H9 (cell line): ENCODE data around the gene CTXND2. TPM values are rescaled to one million over a fixed set of nuclear protein-coding genes. Genes with fewer than 3 reads are reported as not detected.
"Not testable (repeated sequence)": the region's sequence is repeated elsewhere in the genome, so short reads cannot be mapped to it uniquely, and the experiment has no call there.

ENCODE experiments used
- DNase-seq: peaks from one replicate; pipeline ENCODE4 v3.0.0-alpha.2; 2017
- H2AFZ ChIP-seq: one replicate; pipeline ENCODE4 v1.6.1; 2013; ENCODE audit warnings: mild to moderate bottlenecking, low read length, control low read depth, moderate library complexity
- H2AK5ac ChIP-seq: 2 replicates; pipeline ENCODE4 v1.6.1; 2013; ENCODE audit warnings: low read length, control low read depth, mixed read lengths; ENCODE audit not compliant: insufficient read length
- H2BK120ac ChIP-seq: one replicate; pipeline ENCODE4 v1.6.1; 2013; ENCODE audit warnings: low read depth, mild to moderate bottlenecking, low read length, control low read depth, inconsistent platforms; ENCODE audit not compliant: poor library complexity, severe bottlenecking
- H2BK12ac ChIP-seq: 2 replicates; pipeline ENCODE4 v1.6.1; 2013; ENCODE audit warnings: low read length, control low read depth, mixed read lengths, low read depth; ENCODE audit not compliant: insufficient read length
- H2BK15ac ChIP-seq: 2 replicates; pipeline ENCODE4 v1.6.1; 2013; ENCODE audit warnings: low read depth, low read length, control low read depth
- H2BK20ac ChIP-seq: one replicate; pipeline ENCODE4 v1.6.1; 2013; ENCODE audit warnings: low read depth, mild to moderate bottlenecking, low read length, control low read depth, inconsistent platforms; ENCODE audit not compliant: poor library complexity, severe bottlenecking
- H2BK5ac ChIP-seq: 2 replicates; pipeline ENCODE4 v1.6.1; 2013; ENCODE audit warnings: low read length, control low read depth, mixed read lengths; ENCODE audit not compliant: insufficient read length
- H3K14ac ChIP-seq: 2 replicates; pipeline ENCODE4 v1.6.1; 2013; ENCODE audit warnings: low read length, control low read depth; ENCODE audit not compliant: insufficient read depth
- H3K18ac ChIP-seq: 2 replicates; pipeline ENCODE4 v1.6.1; 2013; ENCODE audit warnings: low read depth, mild to moderate bottlenecking, mixed read lengths, low read length, control low read depth; ENCODE audit not compliant: insufficient read length
- H3K23ac ChIP-seq: 2 replicates; pipeline ENCODE4 v1.6.1; 2013; ENCODE audit warnings: low read length, control low read depth, mixed read lengths, low read depth; ENCODE audit not compliant: insufficient read length
- H3K23me2 ChIP-seq: 2 replicates; pipeline ENCODE4 v1.6.1; 2013; ENCODE audit warnings: low read depth, mild to moderate bottlenecking, mixed read lengths, low read length, control low read depth; ENCODE audit not compliant: insufficient read length, poor library complexity, severe bottlenecking
- H3K27ac ChIP-seq: 2 replicates; pipeline ENCODE4 v1.5.1; 2013; ENCODE audit warnings: low read length, control low read depth, mixed read lengths, low read depth; ENCODE audit not compliant: insufficient read length
- H3K27me3 ChIP-seq: 2 replicates; pipeline ENCODE4 v1.6.1; 2013; ENCODE audit warnings: low read length, control low read depth, inconsistent platforms; ENCODE audit not compliant: insufficient read depth
- H3K4ac ChIP-seq: 2 replicates; pipeline ENCODE4 v1.6.1; 2013; ENCODE audit warnings: low read depth, mild to moderate bottlenecking, control low read depth, inconsistent platforms, low read length, moderate library complexity
- H3K4me1 ChIP-seq: 2 replicates; pipeline ENCODE4 v1.6.1; 2013; ENCODE audit warnings: low read length, control low read depth, inconsistent platforms; ENCODE audit not compliant: insufficient read depth
- H3K4me2 ChIP-seq: 2 replicates; pipeline ENCODE4 v1.6.1; 2013; ENCODE audit warnings: low read length, control low read depth, mixed read lengths; ENCODE audit not compliant: insufficient read length, insufficient read depth
- H3K56ac ChIP-seq: 2 replicates; pipeline ENCODE4 v1.6.1; 2013; ENCODE audit warnings: low read depth, mild to moderate bottlenecking, mixed read lengths, low read length, control low read depth; ENCODE audit not compliant: insufficient read length
- H3K79me1 ChIP-seq: 2 replicates; pipeline ENCODE4 v1.6.1; 2013; ENCODE audit warnings: low read depth, mild to moderate bottlenecking, moderate library complexity, low read length, control low read depth, inconsistent platforms; ENCODE audit not compliant: insufficient read depth, poor library complexity, severe bottlenecking
- H3K79me2 ChIP-seq: 2 replicates; pipeline ENCODE4 v1.6.1; 2013; ENCODE audit warnings: low read length, control low read depth, inconsistent platforms; ENCODE audit not compliant: insufficient read depth
- H3K9ac ChIP-seq: 2 replicates; pipeline ENCODE4 v1.6.1; 2013; ENCODE audit warnings: low read length, control low read depth, mixed read lengths; ENCODE audit not compliant: insufficient read length; ENCODE audit errors: extremely low read depth
- H3K9me3 ChIP-seq: one replicate; pipeline ENCODE4 v1.6.1; 2013; ENCODE audit warnings: low read depth, low read length, inconsistent platforms; ENCODE audit not compliant: control insufficient read depth
- H3T11ph ChIP-seq: one replicate; pipeline ENCODE4 v1.6.1; 2013; ENCODE audit warnings: mild to moderate bottlenecking, low read length, control low read depth, inconsistent platforms
- H4K20me1 ChIP-seq: one replicate; pipeline ENCODE4 v1.6.1; 2013; ENCODE audit not compliant: control insufficient read depth, insufficient read length, insufficient read depth
- H4K5ac ChIP-seq: 2 replicates; pipeline ENCODE4 v1.6.1; 2013; ENCODE audit warnings: low read depth, mild to moderate bottlenecking, mixed read lengths, low read length, control low read depth; ENCODE audit not compliant: insufficient read length
- H4K8ac ChIP-seq: replicated peaks from 2 replicates; pipeline ENCODE4 v1.6.1; 2013; ENCODE audit warnings: low read length, control low read depth, mixed read lengths, low read depth; ENCODE audit not compliant: insufficient read length
- H4K91ac ChIP-seq: 2 replicates; pipeline ENCODE4 v1.6.1; 2013; ENCODE audit warnings: low read depth, mild to moderate bottlenecking, moderate library complexity, mixed read lengths, low read length, control low read depth; ENCODE audit not compliant: insufficient read length
- H3K27ac Mint-ChIP-seq, 3 experiments: 2 replicates in 2 of 3; 3 replicates in 1 of 3; pipeline ENCODE4 v1.8.0; 2020 to 2021; ENCODE audit warnings: mixed read lengths in 3 of 3, mild to moderate bottlenecking in 1 of 3, moderate library complexity in 1 of 3
- H3K27me3 Mint-ChIP-seq: 2 replicates; pipeline ENCODE4 v1.8.0; 2021; ENCODE audit warnings: low read depth, mild to moderate bottlenecking, moderate library complexity, mixed read lengths
- H3K36me3 Mint-ChIP-seq, 3 experiments: 2 replicates in 2 of 3; 3 replicates in 1 of 3; pipeline ENCODE4 v1.8.0; 2020 to 2021; ENCODE audit warnings: low read depth in 3 of 3, mixed read lengths in 3 of 3; ENCODE audit not compliant: insufficient read depth in 1 of 3
- H3K4me1 Mint-ChIP-seq, 2 experiments: 2 replicates each; pipeline ENCODE4 v1.8.0; 2020; ENCODE audit warnings: mixed read lengths in 2 of 2
- H3K4me3 Mint-ChIP-seq, 2 experiments: 2 replicates in 1 of 2; 3 replicates in 1 of 2; pipeline ENCODE4 v1.8.0; 2020 to 2021; ENCODE audit warnings: mild to moderate bottlenecking in 2 of 2, mixed read lengths in 2 of 2, moderate library complexity in 1 of 2
- H3K9me3 Mint-ChIP-seq, 2 experiments: 2 replicates in 1 of 2; 3 replicates in 1 of 2; pipeline ENCODE4 v1.8.0; 2020; ENCODE audit warnings: mild to moderate bottlenecking in 2 of 2, mixed read lengths in 2 of 2, moderate library complexity in 1 of 2
- CTCF ChIP-seq: fragments of 200-600 bp; sonication (generic); conservative IDR thresholded peaks from 3 replicates; pipeline ENCODE4 v1.8.0; 2021; ENCODE audit warnings: antibody characterized with exemption, mild to moderate bottlenecking
- WGBS: extraction: QIAGEN DNeasy Blood & Tissue Kit; methylation state at CpG from one replicate; pipeline ENCODE4 v1.1.7; 2013; ENCODE audit warnings: missing lambda C conversion rate, low lambda C conversion rate, mixed read lengths; ENCODE audit not compliant: insufficient read length; ENCODE audit errors: extremely low coverage; 5-methylcytosine and 5-hydroxymethylcytosine counted together
- total RNA-seq: library from RNA; stranded (reverse); gene quantifications from 2 replicates; pipeline ENCODE4 v1.2.1, GENCODE V29; 2021

The CTXND2 gene
- total RNA-seq, 1 experiment from 2014 or later = not detected

- Histone ChIP-seq H3K27ac (no peak overlapping the region), H3K23me2 (no peaks in the 10 kb centered on the region), H4K20me1 (no peaks in the 10 kb centered on the region), H4K8ac (no peak overlapping the region), H3K56ac (no peak overlapping the region), H2BK20ac (no peak overlapping the region), H2BK12ac (no peak overlapping the region), H2AK5ac (no peak overlapping the region), H3K23ac (no peak overlapping the region), H2BK15ac (no peak overlapping the region), H3K9me3 (no peaks in the 10 kb centered on the region), H3K4ac (no peak overlapping the region), H2BK5ac (no peak overlapping the region), H4K91ac (no peak overlapping the region), H3K79me1 (no peaks in the 10 kb centered on the region), H3K4me2 (no peak overlapping the region), H3K18ac (no peak overlapping the region), H3T11ph (no peak overlapping the region), H3K4me1 (no peaks in the 10 kb centered on the region), H3K14ac (no peak overlapping the region), H4K5ac (no peak overlapping the region), H3K9ac (no peak overlapping the region), H3K79me2 (no peaks in the 10 kb centered on the region), H2AFZ (no peak overlapping the region), H3K27me3 (no peaks in the 10 kb centered on the region), H2BK120ac (no peak overlapping the region)
- Mint-ChIP-seq H3K4me1 (peaks cover 0 to 4% of the 10 kb centered on the region in 2 experiments; a peak in 2 of 4 replicates), H3K27ac (no peak overlapping the region), H3K36me3 (no peaks in the 10 kb centered on the region), H3K27me3 (no peaks in the 10 kb centered on the region), H3K4me3 (no peak overlapping the region), H3K9me3 (no peaks in the 10 kb centered on the region)
- TF ChIP-seq CTCF = no peak
- WGBS = no CpG with 5 or more reads among the region's 2 CpGs
- DNase-seq = no peak
Observed at GRCh38 chr1:150881331-150882070, 5.4 kb upstream of the CTXND2 start.

- not testable (repeated sequence) for H3K4me1 ChIP-seq, H3K9me3 ChIP-seq, H3K9ac ChIP-seq, H3K9me3 Mint-ChIP-seq, H3K14ac ChIP-seq, H3K4me3 Mint-ChIP-seq, H3K4ac ChIP-seq, H3K18ac ChIP-seq, H3K79me2 ChIP-seq, H3K79me1 ChIP-seq, H2BK120ac ChIP-seq, H4K5ac ChIP-seq, H2BK12ac ChIP-seq, H3K36me3 Mint-ChIP-seq, H3K56ac ChIP-seq, H2BK20ac ChIP-seq, H3K27ac ChIP-seq, H3K23ac ChIP-seq, H3K4me2 ChIP-seq, H2AFZ ChIP-seq, H4K20me1 ChIP-seq, H3K4me1 Mint-ChIP-seq, DNase-seq, H3K27ac Mint-ChIP-seq, H3K27me3 Mint-ChIP-seq, H4K91ac ChIP-seq, H2BK15ac ChIP-seq, H2BK5ac ChIP-seq, H3T11ph ChIP-seq, H4K8ac ChIP-seq, H3K27me3 ChIP-seq, H2AK5ac ChIP-seq, H3K23me2 ChIP-seq
- WGBS = no CpG with 5 or more reads among the region's 5 CpGs
Observed at GRCh38 chr1:150883121-150883520, 3.8 kb upstream of the CTXND2 start.
